Colonic mucosa (tissue), 4 donors: ENCODE data around the gene PCNX2. TPM values are rescaled to one million over a fixed set of nuclear protein-coding genes. Genes with fewer than 3 reads are reported as not detected.
"Not testable (repeated sequence)": the region's sequence is repeated elsewhere in the genome, so short reads cannot be mapped to it uniquely, and the experiment has no call there.

Experiments used
- DNase-seq: peaks from one replicate; pipeline ENCODE4 v3.0.0-alpha.2; 2020
- H3K27ac ChIP-seq: fragments of 200-600 bp; one replicate; pipeline ENCODE4 v1.8.0; 2021
- H3K27me3 ChIP-seq: fragments of 200-600 bp; one replicate; pipeline ENCODE4 v1.8.0; 2021
- H3K36me3 ChIP-seq: fragments of 200-600 bp; one replicate; pipeline ENCODE4 v1.8.0; 2021
- H3K4me1 ChIP-seq: fragments of 200-600 bp; one replicate; pipeline ENCODE4 v1.8.0; 2021; ENCODE audit warnings: mild to moderate bottlenecking
- H3K4me3 ChIP-seq: fragments of 200-600 bp; one replicate; pipeline ENCODE4 v1.8.0; 2021
- H3K9ac ChIP-seq, 2 donors: one replicate each; pipeline ENCODE4 v1.7.0; 2013; ENCODE audit warnings: control low read depth in 2 of 2, low read depth in 2 of 2, low read length in 2 of 2
- H3K9me3 ChIP-seq: fragments of 200-600 bp; one replicate; pipeline ENCODE4 v1.8.0; 2021
- CTCF ChIP-seq: fragments of 200-600 bp; IDR thresholded peaks from one replicate; pipeline ENCODE4 v1.8.0; 2022; ENCODE audit warnings: antibody characterized with exemption, mild to moderate bottlenecking
- intact Hi-C: fragments of 100-400 bp; cut with DNase I; formaldehyde crosslinking; loops from one replicate; pipeline ENCODE4 v1.14.1; 2022
- total RNA-seq, 2 donors: library from RNA; stranded (reverse); fragmentation: NEBNext Ultra II Directional in 1 of 2; extraction: Animal tissue kit (Norgen Biotek cat#: 25700) in 1 of 2; gene quantifications; one replicate each; pipeline ENCODE4 v1.2.1, GENCODE V29; 2021
- donor health status: healthy.
- donor health status: DM: no; HTN: no; CAD: no.
- donor health status: DM: no; HTN: no; CAD: no.

Gene PCNX2
- total RNA-seq, 2 donors from 2014 or later, result 5.4 to 6.7 TPM

DNA sequence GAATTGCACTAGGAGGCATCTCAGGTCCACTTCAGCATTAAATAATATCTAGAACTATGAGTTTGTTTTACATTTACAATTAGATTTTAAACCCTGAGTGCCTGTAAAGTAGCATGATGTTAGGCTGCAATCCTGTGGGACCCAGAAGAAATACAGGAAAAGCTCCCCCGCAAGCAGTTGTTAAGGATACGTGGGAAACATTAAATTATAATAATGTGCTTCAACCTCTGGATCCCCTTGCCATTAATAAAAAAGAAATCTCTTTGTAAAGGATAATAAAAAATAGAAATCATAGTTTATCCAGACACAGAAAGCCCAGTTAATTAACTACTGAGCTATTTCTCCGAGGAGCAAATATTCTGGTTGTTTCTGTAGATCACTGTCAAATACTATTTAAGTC lies 106.0 kb downstream of the PCNX2 start:
- Histone ChIP-seq H3K4me1 (no peaks in the 10 kb centered on the region), H3K9ac (no peak overlapping the region), H3K36me3 (no peaks in the 10 kb centered on the region), H3K4me3 (no peak overlapping the region), H3K9me3 (no peaks in the 10 kb centered on the region), H3K27ac (no peak overlapping the region), H3K27me3 (no peaks in the 10 kb centered on the region)
- TF ChIP-seq CTCF, result no peak
- no peak for DNase-seq
- intact Hi-C loops, result no loop called here

- TF ChIP-seq CTCF, result no peak
Measured at GRCh38 chr1:233188061-233188460, 107.5 kb downstream of the PCNX2 start.

GRCh38 chr1:233183226-233184020 lies 112.1 kb downstream of the PCNX2 start:
- DNase-seq, result no peak
- intact Hi-C loops, result no loop called here

More at GRCh38 chr1:233188061-233188460, 107.5 kb downstream of the PCNX2 start:
- intact Hi-C loops, result no loop called here
- DNase-seq, result no peak
- Histone ChIP-seq H3K4me3 (no peak overlapping the region), H3K27ac (no peak overlapping the region), H3K4me1 (no peaks in the 10 kb centered on the region), H3K36me3 (no peaks in the 10 kb centered on the region), H3K27me3 (no peaks in the 10 kb centered on the region), H3K9me3 (no peaks in the 10 kb centered on the region), H3K9ac (no peak overlapping the region)

GRCh38 chr1:233182587-233182986 lies 112.9 kb downstream of the PCNX2 start:
- H3K9me3 ChIP-seq, result no peaks in the 10 kb centered on the region
- TF ChIP-seq CTCF, result no peak
- intact Hi-C loops, result no loop called here
- no peaks in the 10 kb centered on the region for H3K4me1 ChIP-seq
- no peak overlapping the region for H3K9ac ChIP-seq
- H3K27ac ChIP-seq, result no peak overlapping the region
- DNase-seq, result no peak
- no peak overlapping the region for H3K4me3 ChIP-seq
- no peaks in the 10 kb centered on the region for H3K36me3 ChIP-seq
- no peaks in the 10 kb centered on the region for H3K27me3 ChIP-seq

More at GRCh38 chr1:233183226-233184020, 112.1 kb downstream of the PCNX2 start:
- Histone ChIP-seq H3K4me1 (no peaks in the 10 kb centered on the region), H3K36me3 (no peaks in the 10 kb centered on the region), H3K27ac (no peak overlapping the region), H3K4me3 (no peak overlapping the region), H3K9me3 (no peaks in the 10 kb centered on the region), H3K9ac (no peak overlapping the region), H3K27me3 (no peaks in the 10 kb centered on the region)
- TF ChIP-seq CTCF, result no peak

DNA sequence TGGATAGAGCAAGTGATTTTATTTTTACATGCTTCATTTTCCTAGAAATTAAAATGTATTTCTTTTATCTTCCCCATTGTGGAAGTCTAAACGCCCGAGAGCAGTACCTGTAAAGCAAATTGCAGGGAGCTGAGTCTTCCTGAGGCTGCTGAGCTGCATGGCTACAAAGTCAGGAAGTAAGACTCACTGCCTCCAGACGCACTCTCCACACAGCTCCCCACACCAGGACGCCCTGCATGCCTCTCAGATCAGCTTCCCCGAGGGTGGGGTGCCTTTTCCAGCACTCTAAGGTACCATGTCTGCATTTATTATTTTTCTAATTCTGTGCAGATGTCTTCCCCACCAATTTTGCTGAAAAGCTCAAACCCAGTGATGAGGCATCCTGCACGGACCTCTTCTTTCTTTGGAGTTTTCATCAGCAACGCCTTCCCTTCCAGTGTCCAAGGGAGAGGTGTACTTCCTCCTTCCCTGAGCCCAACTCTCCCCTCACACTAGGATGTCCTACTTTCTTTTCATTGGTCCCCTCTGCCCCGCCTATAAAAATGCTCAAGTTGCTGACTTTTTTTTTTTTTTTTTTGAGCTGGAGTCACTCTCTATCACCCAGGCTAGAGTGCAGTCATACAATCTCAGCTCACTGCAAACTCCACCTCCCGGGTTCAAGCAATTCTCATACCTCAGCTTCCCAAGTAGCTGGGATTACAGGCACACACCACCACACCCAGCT lies 114.7 kb downstream of the PCNX2 start:
- no peak for TF ChIP-seq CTCF
- H3K9me3 ChIP-seq, result no peaks in the 10 kb centered on the region
- DNase-seq, result no peak

DNA sequence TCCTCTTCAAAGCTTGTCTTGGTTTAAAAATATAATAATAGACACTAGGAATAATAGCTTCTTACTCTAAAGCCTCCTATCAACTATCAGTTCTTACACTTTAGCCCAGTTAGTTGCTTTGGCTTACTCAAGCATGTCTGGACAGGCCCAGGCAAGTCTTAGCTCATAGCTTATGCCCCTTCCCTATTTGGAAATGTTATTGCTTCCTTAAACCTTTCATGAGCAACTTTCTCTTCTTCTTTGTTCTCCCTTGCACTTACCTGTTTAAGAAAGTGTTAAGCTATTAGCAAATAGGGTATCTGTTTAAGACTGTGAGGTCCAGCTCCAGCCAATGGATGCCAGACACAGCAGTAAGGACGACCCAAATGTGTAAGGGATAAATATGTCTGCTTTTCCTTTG lies 115.9 kb downstream of the PCNX2 start:
- not testable (repeated sequence) for H3K27ac ChIP-seq, H3K36me3 ChIP-seq, H3K9ac ChIP-seq, DNase-seq, H3K4me3 ChIP-seq, H3K9me3 ChIP-seq, H3K4me1 ChIP-seq, H3K27me3 ChIP-seq
- intact Hi-C loops, result loop anchor here (10.0 kb wide), 1 partner anchor 535 kb away; no protein-coding TSS in a partner anchor

More for the DNA sequence above, 114.7 kb downstream of the PCNX2 start:
- Histone ChIP-seq H3K36me3 (no peaks in the 10 kb centered on the region), H3K27ac (no peak overlapping the region), H3K4me3 (no peak overlapping the region), H3K9ac (no peak overlapping the region), H3K27me3 (no peaks in the 10 kb centered on the region), H3K4me1 (no peaks in the 10 kb centered on the region)
- intact Hi-C loops, result no loop called here
